Ishikawa (cell line): ENCODE measurements around the gene GCAT.

Experiments used
- CEBPB ChIP-seq: IDR thresholded peaks from 2 replicates; pipeline ENCODE4 v1.6.1; 2012
- CREB1 ChIP-seq: IDR thresholded peaks from 2 replicates; pipeline ENCODE4 v1.6.1; 2012; ENCODE audit warnings: low read depth
- EGR1 ChIP-seq: IDR thresholded peaks from 2 replicates; pipeline ENCODE4 v1.6.1; 2012
- EP300 ChIP-seq: IDR thresholded peaks from 2 replicates; pipeline ENCODE4 v1.6.1; 2012; ENCODE audit warnings: borderline replicate concordance
- FOXM1 ChIP-seq: IDR thresholded peaks from 2 replicates; pipeline ENCODE4 v1.6.1; 2012; ENCODE audit warnings: low read depth, borderline replicate concordance
- NFIC ChIP-seq: IDR thresholded peaks from 2 replicates; pipeline ENCODE4 v1.6.1; 2012
- RAD21 ChIP-seq: IDR thresholded peaks from 2 replicates; pipeline ENCODE4 v1.6.1; 2012; ENCODE audit warnings: low read depth
- TAF1 ChIP-seq: IDR thresholded peaks from 2 replicates; pipeline ENCODE4 v1.6.1; 2012; ENCODE audit warnings: low read depth, mild to moderate bottlenecking
- TCF12 ChIP-seq: IDR thresholded peaks from 2 replicates; pipeline ENCODE4 v1.6.1; 2012; ENCODE audit warnings: low read depth
- TEAD4 ChIP-seq: IDR thresholded peaks from 2 replicates; pipeline ENCODE4 v1.6.1; 2012
- YY1 ChIP-seq: IDR thresholded peaks from 2 replicates; pipeline ENCODE4 v1.6.1; 2012; ENCODE audit warnings: low read depth
- ZBTB7A ChIP-seq: IDR thresholded peaks from 2 replicates; pipeline ENCODE4 v1.6.1; 2012; ENCODE audit warnings: low read depth
- TF ChIP-seq, protein P1 (sequence below): IDR thresholded peaks from 2 replicates; pipeline ENCODE4 v1.6.1; 2012
- TF ChIP-seq, protein P2 (sequence below): IDR thresholded peaks from 2 replicates; pipeline ENCODE4 v1.6.1; 2012
- TF ChIP-seq, protein P3 (sequence below): IDR thresholded peaks from 2 replicates; pipeline ENCODE4 v1.6.1; 2012; ENCODE audit warnings: low read depth, mild to moderate bottlenecking

Gene GCAT

DNA sequence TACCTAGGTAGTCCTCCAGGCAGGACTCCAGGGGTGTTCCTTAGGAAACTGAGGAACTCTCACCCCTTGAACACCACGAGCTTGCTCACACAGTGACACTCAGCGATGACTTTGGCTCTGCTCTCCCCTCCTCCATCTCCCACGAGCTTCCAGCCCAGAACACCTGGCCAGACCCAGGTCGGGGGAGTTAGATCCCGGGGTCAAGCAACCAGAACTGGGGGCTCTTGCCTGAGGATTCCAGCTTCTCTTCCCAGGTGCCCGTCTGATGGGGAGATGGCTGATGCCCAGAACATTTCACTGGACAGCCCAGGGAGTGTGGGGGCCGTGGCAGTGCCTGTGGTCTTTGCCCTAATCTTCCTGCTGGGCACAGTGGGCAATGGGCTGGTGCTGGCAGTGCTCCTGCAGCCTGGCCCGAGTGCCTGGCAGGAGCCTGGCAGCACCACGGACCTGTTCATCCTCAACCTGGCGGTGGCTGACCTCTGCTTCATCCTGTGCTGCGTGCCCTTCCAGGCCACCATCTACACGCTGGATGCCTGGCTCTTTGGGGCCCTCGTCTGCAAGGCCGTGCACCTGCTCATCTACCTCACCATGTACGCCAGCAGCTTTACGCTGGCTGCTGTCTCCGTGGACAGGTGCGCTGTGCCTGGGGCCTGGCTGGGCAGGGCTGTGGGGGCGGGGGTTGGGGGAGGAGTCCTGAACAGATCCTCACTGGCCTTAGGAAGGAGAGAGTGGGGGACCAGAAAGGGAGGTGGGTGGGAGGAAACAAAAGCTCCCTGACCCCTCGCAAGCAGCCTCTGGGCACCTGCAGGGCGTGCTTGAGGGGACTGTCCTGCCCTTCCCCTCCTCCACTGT is 15.6 kb downstream of the GCAT start, which contains the start of gene GALR3:
GALR3 (plus strand) TSS at position 249 of the 852 bp plus-strand sequence; CDS start at position 274, 25 bp downstream.
- TF ChIP-seq EP300 = no peak
- no peak for TF ChIP-seq YY1
- no peak for TF ChIP-seq TCF12
- TF ChIP-seq, protein P1, sequence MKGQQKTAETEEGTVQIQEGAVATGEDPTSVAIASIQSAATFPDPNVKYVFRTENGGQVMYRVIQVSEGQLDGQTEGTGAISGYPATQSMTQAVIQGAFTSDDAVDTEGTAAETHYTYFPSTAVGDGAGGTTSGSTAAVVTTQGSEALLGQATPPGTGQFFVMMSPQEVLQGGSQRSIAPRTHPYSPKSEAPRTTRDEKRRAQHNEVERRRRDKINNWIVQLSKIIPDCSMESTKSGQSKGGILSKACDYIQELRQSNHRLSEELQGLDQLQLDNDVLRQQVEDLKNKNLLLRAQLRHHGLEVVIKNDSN = no peak
- TF ChIP-seq, protein P2, sequence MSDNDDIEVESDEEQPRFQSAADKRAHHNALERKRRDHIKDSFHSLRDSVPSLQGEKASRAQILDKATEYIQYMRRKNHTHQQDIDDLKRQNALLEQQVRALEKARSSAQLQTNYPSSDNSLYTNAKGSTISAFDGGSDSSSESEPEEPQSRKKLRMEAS = no peak

DNA sequence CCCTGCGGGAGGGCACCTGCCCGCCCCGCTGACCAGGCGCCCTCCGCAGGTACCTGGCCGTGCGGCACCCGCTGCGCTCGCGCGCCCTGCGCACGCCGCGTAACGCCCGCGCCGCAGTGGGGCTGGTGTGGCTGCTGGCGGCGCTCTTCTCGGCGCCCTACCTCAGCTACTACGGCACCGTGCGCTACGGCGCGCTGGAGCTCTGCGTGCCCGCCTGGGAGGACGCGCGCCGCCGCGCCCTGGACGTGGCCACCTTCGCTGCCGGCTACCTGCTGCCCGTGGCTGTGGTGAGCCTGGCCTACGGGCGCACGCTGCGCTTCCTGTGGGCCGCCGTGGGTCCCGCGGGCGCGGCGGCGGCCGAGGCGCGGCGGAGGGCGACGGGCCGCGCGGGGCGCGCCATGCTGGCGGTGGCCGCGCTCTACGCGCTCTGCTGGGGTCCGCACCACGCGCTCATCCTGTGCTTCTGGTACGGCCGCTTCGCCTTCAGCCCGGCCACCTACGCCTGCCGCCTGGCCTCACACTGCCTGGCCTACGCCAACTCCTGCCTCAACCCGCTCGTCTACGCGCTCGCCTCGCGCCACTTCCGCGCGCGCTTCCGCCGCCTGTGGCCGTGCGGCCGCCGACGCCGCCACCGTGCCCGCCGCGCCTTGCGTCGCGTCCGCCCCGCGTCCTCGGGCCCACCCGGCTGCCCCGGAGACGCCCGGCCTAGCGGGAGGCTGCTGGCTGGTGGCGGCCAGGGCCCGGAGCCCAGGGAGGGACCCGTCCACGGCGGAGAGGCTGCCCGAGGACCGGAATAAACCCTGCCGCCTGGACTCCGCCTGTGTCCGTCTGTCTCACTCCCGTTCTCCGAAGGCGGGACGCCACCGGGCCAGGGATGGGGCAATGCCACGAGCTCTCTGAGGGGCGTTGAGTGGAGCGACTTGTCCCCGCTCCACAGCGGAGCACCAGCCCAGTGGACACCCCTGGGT is 17.2 kb downstream of the GCAT start:
- TF ChIP-seq YY1 (no peak), EP300 (no peak), CEBPB (no peak), TEAD4 (no peak), FOXM1 (no peak), EGR1 (no peak), ZBTB7A (no peak), CREB1 (no peak), RAD21 (no peak), TAF1 (no peak), TCF12 (no peak)
- TF ChIP-seq, protein P3, sequence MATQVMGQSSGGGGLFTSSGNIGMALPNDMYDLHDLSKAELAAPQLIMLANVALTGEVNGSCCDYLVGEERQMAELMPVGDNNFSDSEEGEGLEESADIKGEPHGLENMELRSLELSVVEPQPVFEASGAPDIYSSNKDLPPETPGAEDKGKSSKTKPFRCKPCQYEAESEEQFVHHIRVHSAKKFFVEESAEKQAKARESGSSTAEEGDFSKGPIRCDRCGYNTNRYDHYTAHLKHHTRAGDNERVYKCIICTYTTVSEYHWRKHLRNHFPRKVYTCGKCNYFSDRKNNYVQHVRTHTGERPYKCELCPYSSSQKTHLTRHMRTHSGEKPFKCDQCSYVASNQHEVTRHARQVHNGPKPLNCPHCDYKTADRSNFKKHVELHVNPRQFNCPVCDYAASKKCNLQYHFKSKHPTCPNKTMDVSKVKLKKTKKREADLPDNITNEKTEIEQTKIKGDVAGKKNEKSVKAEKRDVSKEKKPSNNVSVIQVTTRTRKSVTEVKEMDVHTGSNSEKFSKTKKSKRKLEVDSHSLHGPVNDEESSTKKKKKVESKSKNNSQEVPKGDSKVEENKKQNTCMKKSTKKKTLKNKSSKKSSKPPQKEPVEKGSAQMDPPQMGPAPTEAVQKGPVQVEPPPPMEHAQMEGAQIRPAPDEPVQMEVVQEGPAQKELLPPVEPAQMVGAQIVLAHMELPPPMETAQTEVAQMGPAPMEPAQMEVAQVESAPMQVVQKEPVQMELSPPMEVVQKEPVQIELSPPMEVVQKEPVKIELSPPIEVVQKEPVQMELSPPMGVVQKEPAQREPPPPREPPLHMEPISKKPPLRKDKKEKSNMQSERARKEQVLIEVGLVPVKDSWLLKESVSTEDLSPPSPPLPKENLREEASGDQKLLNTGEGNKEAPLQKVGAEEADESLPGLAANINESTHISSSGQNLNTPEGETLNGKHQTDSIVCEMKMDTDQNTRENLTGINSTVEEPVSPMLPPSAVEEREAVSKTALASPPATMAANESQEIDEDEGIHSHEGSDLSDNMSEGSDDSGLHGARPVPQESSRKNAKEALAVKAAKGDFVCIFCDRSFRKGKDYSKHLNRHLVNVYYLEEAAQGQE = no peak
- TF ChIP-seq, protein P2 = no peak
- TF ChIP-seq, protein P1 = no peak

DNA sequence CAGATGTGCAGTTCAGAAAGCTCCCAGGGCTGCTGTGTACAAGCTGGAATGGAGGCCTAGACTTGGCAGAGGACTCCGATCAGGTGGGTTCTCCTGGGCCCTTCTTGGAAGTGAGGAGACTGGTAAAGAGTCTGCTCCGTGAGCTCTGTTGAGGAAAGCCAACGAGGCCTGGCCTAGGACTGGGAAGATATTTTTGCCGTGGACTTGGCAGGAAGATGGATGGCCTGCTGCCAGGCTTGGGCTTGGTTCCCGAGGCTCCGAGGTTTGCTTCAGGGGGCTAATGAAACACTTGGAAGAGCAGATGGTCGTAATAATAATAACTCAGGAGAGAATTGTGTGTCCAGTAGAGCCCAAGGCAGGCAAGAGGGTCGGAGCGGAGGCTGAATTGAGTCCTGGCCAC is 19.3 kb downstream of the GCAT start:
- TF ChIP-seq TAF1 (no peak), ZBTB7A (no peak), NFIC (no peak), CEBPB (no peak), TEAD4 (no peak), CREB1 (no peak), TCF12 (no peak), RAD21 (no peak), YY1 (no peak), FOXM1 (no peak)
- TF ChIP-seq, protein P3 = no peak
- TF ChIP-seq, protein P1 = no peak
- TF ChIP-seq, protein P2 = no peak

DNA sequence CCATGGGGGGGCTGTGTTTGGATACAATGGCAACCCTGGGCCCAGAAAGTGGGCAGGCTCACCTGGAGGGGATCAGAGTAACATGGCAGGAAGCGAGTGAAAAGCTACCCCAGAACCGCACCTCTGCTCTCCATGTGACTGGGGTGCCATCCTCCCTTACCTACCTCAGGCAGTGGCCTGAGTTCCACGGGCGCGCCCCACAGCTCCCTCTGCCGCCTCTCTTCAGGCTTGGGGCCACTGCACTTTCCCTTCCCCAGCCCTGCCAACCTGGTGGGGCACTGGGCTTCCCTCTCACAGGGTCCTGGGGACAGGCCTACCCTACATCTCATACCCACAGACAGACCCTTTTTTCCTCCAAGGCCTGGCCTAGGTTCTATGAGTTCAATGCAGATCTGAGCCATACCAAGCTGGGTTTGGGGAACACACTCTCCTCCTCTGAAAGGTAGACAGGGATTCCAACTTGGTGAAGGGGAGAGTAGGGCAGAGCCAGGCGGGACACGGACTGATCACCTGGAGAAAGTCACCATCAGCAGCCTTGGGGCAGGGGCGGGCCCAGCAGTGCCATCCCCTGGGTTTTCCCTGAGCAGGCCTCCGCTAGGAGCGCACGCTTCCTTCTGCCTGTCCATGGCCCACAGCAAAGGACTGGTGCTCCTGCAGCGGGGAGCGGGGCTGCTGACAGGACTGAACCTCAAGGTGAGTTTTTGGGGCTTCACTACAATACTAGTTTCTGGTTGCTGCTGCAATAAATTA is 22.5 kb downstream of the GCAT start:
- no peak for TF ChIP-seq RAD21
- TF ChIP-seq, protein P3 = no peak
